Ishikawa (cell line): ENCODE data around the gene ADAMTS13.

Experiments used
- EGR1 ChIP-seq: IDR thresholded peaks from 2 replicates; pipeline ENCODE4 v1.6.1; 2012
- EP300 ChIP-seq: IDR thresholded peaks from 2 replicates; pipeline ENCODE4 v1.6.1; 2012; ENCODE audit warnings: borderline replicate concordance
- FOXM1 ChIP-seq: IDR thresholded peaks from 2 replicates; pipeline ENCODE4 v1.6.1; 2012; ENCODE audit warnings: low read depth, borderline replicate concordance
- TF ChIP-seq, protein P1 (sequence below): IDR thresholded peaks from 2 replicates; pipeline ENCODE4 v1.6.1; 2012
- TF ChIP-seq, protein P2 (sequence below): IDR thresholded peaks from 2 replicates; pipeline ENCODE4 v1.6.1; 2012
- TF ChIP-seq, protein P3 (sequence below): IDR thresholded peaks from 2 replicates; pipeline ENCODE4 v1.6.1; 2012; ENCODE audit warnings: low read depth, mild to moderate bottlenecking

DNA sequence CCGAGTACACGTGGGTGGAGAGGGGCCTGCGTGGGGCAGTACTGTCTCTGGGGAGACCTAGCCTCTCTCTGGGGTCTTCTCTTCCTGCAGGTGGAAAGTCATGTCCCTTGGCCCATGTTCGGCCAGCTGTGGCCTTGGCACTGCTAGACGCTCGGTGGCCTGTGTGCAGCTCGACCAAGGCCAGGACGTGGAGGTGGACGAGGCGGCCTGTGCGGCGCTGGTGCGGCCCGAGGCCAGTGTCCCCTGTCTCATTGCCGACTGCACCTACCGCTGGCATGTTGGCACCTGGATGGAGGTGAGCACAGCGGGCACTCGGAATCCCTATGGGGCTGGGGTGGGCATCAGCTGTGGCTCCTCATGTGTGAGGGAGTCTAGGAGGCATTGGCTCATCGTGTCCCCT is 32.2 kb downstream of the ADAMTS13 start:
- TF ChIP-seq EGR1 (no peak), EP300 (no peak), FOXM1 (no peak)
- TF ChIP-seq, protein P1, sequence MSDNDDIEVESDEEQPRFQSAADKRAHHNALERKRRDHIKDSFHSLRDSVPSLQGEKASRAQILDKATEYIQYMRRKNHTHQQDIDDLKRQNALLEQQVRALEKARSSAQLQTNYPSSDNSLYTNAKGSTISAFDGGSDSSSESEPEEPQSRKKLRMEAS: no peak
- TF ChIP-seq, protein P2, sequence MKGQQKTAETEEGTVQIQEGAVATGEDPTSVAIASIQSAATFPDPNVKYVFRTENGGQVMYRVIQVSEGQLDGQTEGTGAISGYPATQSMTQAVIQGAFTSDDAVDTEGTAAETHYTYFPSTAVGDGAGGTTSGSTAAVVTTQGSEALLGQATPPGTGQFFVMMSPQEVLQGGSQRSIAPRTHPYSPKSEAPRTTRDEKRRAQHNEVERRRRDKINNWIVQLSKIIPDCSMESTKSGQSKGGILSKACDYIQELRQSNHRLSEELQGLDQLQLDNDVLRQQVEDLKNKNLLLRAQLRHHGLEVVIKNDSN: no peak
- TF ChIP-seq, protein P3, sequence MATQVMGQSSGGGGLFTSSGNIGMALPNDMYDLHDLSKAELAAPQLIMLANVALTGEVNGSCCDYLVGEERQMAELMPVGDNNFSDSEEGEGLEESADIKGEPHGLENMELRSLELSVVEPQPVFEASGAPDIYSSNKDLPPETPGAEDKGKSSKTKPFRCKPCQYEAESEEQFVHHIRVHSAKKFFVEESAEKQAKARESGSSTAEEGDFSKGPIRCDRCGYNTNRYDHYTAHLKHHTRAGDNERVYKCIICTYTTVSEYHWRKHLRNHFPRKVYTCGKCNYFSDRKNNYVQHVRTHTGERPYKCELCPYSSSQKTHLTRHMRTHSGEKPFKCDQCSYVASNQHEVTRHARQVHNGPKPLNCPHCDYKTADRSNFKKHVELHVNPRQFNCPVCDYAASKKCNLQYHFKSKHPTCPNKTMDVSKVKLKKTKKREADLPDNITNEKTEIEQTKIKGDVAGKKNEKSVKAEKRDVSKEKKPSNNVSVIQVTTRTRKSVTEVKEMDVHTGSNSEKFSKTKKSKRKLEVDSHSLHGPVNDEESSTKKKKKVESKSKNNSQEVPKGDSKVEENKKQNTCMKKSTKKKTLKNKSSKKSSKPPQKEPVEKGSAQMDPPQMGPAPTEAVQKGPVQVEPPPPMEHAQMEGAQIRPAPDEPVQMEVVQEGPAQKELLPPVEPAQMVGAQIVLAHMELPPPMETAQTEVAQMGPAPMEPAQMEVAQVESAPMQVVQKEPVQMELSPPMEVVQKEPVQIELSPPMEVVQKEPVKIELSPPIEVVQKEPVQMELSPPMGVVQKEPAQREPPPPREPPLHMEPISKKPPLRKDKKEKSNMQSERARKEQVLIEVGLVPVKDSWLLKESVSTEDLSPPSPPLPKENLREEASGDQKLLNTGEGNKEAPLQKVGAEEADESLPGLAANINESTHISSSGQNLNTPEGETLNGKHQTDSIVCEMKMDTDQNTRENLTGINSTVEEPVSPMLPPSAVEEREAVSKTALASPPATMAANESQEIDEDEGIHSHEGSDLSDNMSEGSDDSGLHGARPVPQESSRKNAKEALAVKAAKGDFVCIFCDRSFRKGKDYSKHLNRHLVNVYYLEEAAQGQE: no peak
